ENCODE data around the gene MACROD2. TPM values are rescaled to one million over a fixed set of nuclear protein-coding genes. Genes with fewer than 3 reads are reported as not detected.

Gene MACROD2
- total RNA-seq, 1 experiment from 2014 or later: 1.6 TPM

GRCh38 chr20:15561707-15562404 lies 1566.5 kb downstream of the MACROD2 start:
- Histone ChIP-seq H2BK20ac (ENCODE audit: low read depth, low read length, poor library complexity, severe bottlenecking) (no peak overlapping the region), H3K18ac (ENCODE audit: insufficient read length, low read depth, low read length) (no peak overlapping the region), H4K20me1 (ENCODE audit: control insufficient read depth, insufficient read depth, insufficient read length) (no peaks in the 10 kb centered on the region), H2AFZ (ENCODE audit: low read length) (no peak overlapping the region), H3T11ph (ENCODE audit: low read length) (no peak overlapping the region), H3K4ac (ENCODE audit: low read depth, low read length) (no peak overlapping the region), H4K91ac (ENCODE audit: insufficient read length, low read depth, low read length) (no peak overlapping the region), H2BK12ac (ENCODE audit: insufficient read length, low read depth, low read length) (no peak overlapping the region), H3K14ac (ENCODE audit: insufficient read depth, low read length) (no peak overlapping the region), H3K23me2 (ENCODE audit: insufficient read length, low read depth, low read length, poor library complexity, severe bottlenecking) (no peaks in the 10 kb centered on the region), H3K4me1 (ENCODE audit: insufficient read depth, low read length) (peaks cover 6% of the 10 kb centered on the region; the same call in 1 of the 2 replicates), H3K4me2 (ENCODE audit: insufficient read depth, insufficient read length, low read length) (no peak overlapping the region), H3K9ac (ENCODE audit: extremely low read depth, insufficient read length, low read length) (no peak overlapping the region), H3K79me2 (ENCODE audit: insufficient read depth, low read length) (no peaks in the 10 kb centered on the region), H3K79me1 (ENCODE audit: insufficient read depth, low read depth, low read length, poor library complexity, severe bottlenecking) (no peaks in the 10 kb centered on the region), H2BK5ac (ENCODE audit: insufficient read length, low read length) (no peak overlapping the region), H2AK5ac (ENCODE audit: insufficient read length, low read length) (no peak overlapping the region), H3K56ac (ENCODE audit: insufficient read length, low read depth, low read length) (no peak overlapping the region), H3K27ac (ENCODE audit: insufficient read length, low read depth, low read length) (no peak overlapping the region), H2BK120ac (ENCODE audit: low read depth, low read length, poor library complexity, severe bottlenecking) (no peak overlapping the region), H3K23ac (ENCODE audit: insufficient read length, low read depth, low read length) (no peak overlapping the region), H2BK15ac (ENCODE audit: low read depth, low read length) (no peak overlapping the region), H3K9me3 (ENCODE audit: control insufficient read depth, low read depth, low read length) (no peaks in the 10 kb centered on the region), H4K5ac (ENCODE audit: insufficient read length, low read depth, low read length) (no peak overlapping the region), H4K8ac (replicated peaks; ENCODE audit: insufficient read length, low read depth, low read length) (no peak overlapping the region), H3K27me3 (ENCODE audit: insufficient read depth, low read length) (no peaks in the 10 kb centered on the region)
- no peak for DNase-seq
- Mint-ChIP-seq H3K27me3 (ENCODE audit: low read depth) (peaks cover 7% of the 10 kb centered on the region), H3K4me1 (peaks cover 44 to 54% of the 10 kb centered on the region in 2 experiments), H3K9me3 (peaks cover 5 to 9% of the 10 kb centered on the region in 2 experiments; a peak in 4 of 5 replicates), H3K36me3 (ENCODE audit: insufficient read depth in 1 of 3, low read depth in 3 of 3) (peaks cover 0 to 21% (median 9%) of the 10 kb centered on the region in 3 experiments; a peak in 5 of 7 replicates), H3K4me3 (no peak overlapping the region; a peak in 1 of 5 replicates), H3K27ac (peak overlapping the region; percentile 1 to 92 (median 80); a peak in 4 of 7 replicates)
- TF ChIP-seq CTCF (conservative IDR thresholded peaks at IDR 0.05): no peak
- WGBS (ENCODE audit: extremely low coverage, insufficient read length, low lambda C conversion rate): no CpG with 5 or more reads among the region's 5 CpGs

All from H9 (cell line).